ENCODE measurements around the gene ZNF287. TPM values are rescaled to one million over a fixed set of nuclear protein-coding genes. Genes with fewer than 3 reads are reported as not detected.

The ZNF287 gene
- polyA plus RNA-seq (2011; rRNA removed), result 6.3 and 7.9 TPM in 2 replicates
- 2.9 and 5.7 TPM in 2 replicates for polyA minus RNA-seq (2011; rRNA and poly(A)+ RNA removed)

DNA sequence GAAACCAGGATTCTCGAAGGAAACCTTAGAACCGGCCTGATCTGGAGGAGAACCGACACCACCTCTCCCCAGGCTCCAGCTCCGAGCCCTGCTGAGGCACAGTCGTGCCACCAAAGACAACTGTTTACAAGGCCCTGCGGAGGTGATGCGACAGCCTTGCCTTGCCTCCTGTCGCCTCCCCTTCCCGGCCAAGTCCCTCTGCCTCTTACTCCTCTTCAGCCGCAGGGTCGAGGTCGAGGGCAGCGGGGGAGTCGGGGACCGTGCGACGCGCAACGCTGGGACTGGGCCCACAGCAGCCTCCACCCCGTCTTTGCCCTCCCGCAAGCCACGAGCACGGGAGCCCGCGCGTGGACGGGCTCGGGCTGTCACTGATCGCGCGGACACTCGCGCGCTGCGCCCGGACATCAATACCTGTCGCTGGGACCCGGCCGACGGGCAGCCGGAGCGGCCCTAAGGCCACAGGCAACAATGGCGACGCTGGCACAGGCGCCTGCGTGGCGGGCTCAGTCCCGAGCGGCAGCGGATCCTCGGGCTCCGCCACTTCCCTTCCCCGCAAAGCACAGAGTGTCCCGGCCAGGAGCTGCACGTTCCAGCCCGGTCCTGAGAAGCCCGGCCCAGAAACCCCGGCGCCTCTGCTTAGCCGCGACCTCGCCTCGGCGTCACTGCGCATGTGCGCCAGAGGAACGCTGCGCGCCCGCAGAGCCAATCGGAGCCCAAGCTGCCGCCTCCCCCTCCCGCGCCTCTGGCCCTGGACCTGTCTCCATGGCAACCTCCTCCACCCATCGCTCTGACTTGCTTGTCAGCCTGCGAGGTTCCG is at the start of gene ZNF287:
Gene ZNF287, minus strand, starts transcription at position 664 of the 817 bp plus-strand sequence. CDS start 1,473 bp downstream, outside the sequence.
- POLR2A ChIA-PET, result interaction anchor here (1.7 kb wide), 1 partner anchor 33 kb away, joined by 6 read pairs; no protein-coding TSS in a partner anchor
- Histone ChIP-seq H3K27me3 (ENCODE audit: control insufficient read depth, insufficient read depth, low read length) (peaks cover 2% of the 10 kb centered on the region), H3K4me3 (ENCODE audit: low read depth, low read length) (peak within 1 kb of the TSS; percentile 78), H3K9me3 (ENCODE audit: control insufficient read depth, insufficient read depth, low read length) (peaks cover 4% of the 10 kb centered on the region; the same call in 1 of the 2 replicates), H3K27ac (ENCODE audit: low read depth, low read length) (no peak within 1 kb of the TSS)
- CTCF ChIA-PET, result interaction anchor here (0.9 to 1.7 kb wide), 3 partner anchors 16 to 20 kb away, joined by 5 to 9 read pairs (median 6); no protein-coding TSS in a partner anchor
- TF ChIP-seq, protein P1, sequence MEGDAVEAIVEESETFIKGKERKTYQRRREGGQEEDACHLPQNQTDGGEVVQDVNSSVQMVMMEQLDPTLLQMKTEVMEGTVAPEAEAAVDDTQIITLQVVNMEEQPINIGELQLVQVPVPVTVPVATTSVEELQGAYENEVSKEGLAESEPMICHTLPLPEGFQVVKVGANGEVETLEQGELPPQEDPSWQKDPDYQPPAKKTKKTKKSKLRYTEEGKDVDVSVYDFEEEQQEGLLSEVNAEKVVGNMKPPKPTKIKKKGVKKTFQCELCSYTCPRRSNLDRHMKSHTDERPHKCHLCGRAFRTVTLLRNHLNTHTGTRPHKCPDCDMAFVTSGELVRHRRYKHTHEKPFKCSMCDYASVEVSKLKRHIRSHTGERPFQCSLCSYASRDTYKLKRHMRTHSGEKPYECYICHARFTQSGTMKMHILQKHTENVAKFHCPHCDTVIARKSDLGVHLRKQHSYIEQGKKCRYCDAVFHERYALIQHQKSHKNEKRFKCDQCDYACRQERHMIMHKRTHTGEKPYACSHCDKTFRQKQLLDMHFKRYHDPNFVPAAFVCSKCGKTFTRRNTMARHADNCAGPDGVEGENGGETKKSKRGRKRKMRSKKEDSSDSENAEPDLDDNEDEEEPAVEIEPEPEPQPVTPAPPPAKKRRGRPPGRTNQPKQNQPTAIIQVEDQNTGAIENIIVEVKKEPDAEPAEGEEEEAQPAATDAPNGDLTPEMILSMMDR (IDR thresholded peaks at IDR 0.05; ENCODE audit: low read depth, low read length), result no peak
- DNase-seq (ENCODE audit: low read depth, low spot score), result peak; percentile 73

DNA sequence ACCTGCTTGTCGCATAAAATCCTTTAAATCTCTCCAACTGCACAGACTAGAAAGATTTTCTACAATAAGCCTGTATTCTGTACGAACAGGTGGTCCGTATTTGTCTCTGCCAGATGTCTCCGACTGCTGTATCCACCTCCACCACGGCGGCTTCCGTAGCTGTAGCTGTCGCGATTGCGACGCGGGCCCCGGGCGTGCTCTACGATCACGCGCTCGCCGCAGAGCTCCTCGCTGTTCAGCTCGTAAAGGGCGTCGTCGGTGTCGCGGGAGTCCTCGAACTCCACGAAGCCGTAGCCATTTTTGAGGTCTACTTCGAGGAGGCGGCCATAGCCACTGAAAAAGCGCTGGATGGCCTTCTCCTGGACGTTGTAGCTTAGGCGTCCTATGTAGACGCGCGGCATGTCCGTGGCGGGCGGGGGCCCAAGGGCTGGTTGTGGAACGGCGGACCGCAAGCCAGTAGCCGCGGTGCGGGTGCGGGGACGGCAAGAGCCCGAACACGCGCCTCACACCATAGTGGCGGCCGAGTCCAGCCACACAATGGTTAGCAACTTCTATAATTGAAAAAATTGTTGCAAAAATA is 48.6 kb upstream of the ZNF287 start:
- Histone ChIP-seq H3K27me3 (ENCODE audit: control insufficient read depth, insufficient read depth, low read length) (no peaks in the 10 kb centered on the region), H3K9me3 (ENCODE audit: control insufficient read depth, insufficient read depth, low read length) (peaks cover 30% of the 10 kb centered on the region), H3K4me3 (ENCODE audit: low read depth, low read length) (no peak overlapping the region), H3K27ac (ENCODE audit: low read depth, low read length) (no peak overlapping the region)
- TF ChIP-seq, protein P1 (IDR thresholded peaks at IDR 0.05; ENCODE audit: low read depth, low read length), result no peak
- CTCF ChIA-PET, result interaction anchor here (1.0 kb wide), 1 partner anchor 28 kb away, joined by 3 read pairs; no protein-coding TSS in a partner anchor
- DNase-seq (ENCODE audit: low read depth, low spot score), result no peak
- POLR2A ChIA-PET, result no interaction called here

DNA sequence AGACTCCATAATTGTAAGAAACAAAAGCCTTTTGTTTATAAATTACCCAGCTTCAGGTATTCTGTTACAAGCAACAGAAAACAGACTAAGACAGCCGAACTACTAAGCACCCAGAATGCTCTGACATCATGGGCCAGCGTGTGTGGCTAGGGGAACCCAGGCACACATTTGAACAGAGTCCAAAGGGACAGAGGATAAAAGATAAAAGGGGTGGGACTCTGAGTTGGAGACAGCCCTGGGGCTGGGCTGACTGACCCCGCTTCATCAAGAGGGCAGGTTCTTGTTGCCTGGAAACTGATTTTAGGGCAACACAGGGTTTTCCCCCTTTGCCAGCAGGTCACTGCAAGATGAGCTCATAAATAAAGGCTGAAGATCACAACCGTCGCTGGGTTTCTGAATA is 30.5 kb upstream of the ZNF287 start:
- peaks cover 4% of the 10 kb centered on the region for H3K27me3 ChIP-seq (ENCODE audit: control insufficient read depth, insufficient read depth, low read length)
- CTCF ChIA-PET, result no interaction called here
- H3K9me3 ChIP-seq (ENCODE audit: control insufficient read depth, insufficient read depth, low read length), result peaks cover 12% of the 10 kb centered on the region
- DNase-seq (ENCODE audit: low read depth, low spot score), result no peak
- POLR2A ChIA-PET, result no interaction called here
- no peak overlapping the region for H3K27ac ChIP-seq (ENCODE audit: low read depth, low read length)
- TF ChIP-seq, protein P1 (IDR thresholded peaks at IDR 0.05; ENCODE audit: low read depth, low read length), result no peak
- no peak overlapping the region for H3K4me3 ChIP-seq (ENCODE audit: low read depth, low read length)

DNA sequence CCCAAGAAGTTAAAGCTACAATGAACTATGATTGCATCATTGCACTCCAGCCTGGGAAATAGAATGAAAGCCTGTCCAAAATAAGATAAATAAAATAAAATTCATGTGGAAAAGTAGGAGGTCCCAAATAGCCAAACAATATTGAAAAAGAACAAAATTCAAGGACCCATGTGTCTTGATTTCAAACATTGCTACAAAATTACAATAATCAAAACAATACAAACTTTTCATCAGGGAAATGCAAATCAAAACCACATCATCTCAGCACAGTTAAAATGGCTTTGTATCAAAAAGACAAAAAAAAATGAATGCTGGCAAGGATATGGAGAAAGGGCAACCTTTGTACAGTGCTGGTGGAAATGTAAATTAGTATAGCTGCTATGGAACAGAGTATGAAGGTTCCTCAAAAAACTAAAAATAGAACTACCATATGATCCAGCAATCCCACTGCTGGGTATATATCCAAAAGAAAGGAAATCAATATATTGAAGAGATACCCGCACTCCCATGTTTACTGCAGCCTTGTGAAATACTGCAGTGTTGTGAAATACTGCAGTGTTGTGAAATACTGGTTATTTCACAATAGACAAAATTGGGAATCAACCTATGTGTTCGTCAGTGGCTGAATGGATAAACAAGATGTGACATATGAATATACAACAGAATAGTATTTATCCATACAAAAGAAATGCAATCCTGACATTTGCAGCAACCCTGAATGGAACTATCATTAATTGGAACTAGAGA is 24.5 kb upstream of the ZNF287 start:
- CTCF ChIA-PET, result interaction anchor here (0.6 to 1.0 kb wide), 2 partner anchors 9 to 644 kb away, joined by 4 to 6 read pairs; partner anchors contain the start of gene FLCN
- POLR2A ChIA-PET, result no interaction called here
- DNase-seq (ENCODE audit: low read depth, low spot score), result no peak

More for the DNA sequence above, 24.5 kb upstream of the ZNF287 start:
- TF ChIP-seq, protein P1 (IDR thresholded peaks at IDR 0.05; ENCODE audit: low read depth, low read length), result no peak
- no peak overlapping the region for H3K27ac ChIP-seq (ENCODE audit: low read depth, low read length)
- H3K27me3 ChIP-seq (ENCODE audit: control insufficient read depth, insufficient read depth, low read length), result peaks cover 4% of the 10 kb centered on the region
- peaks cover 5% of the 10 kb centered on the region; the same call in 1 of the 2 replicates for H3K9me3 ChIP-seq (ENCODE audit: control insufficient read depth, insufficient read depth, low read length)
- H3K4me3 ChIP-seq (ENCODE audit: low read depth, low read length), result no peak overlapping the region

Data from AG04450 (cell line).